Stomach smooth muscle (tissue), 2 donors: ENCODE results near the gene APELA.
"Not testable (repeated sequence)": the region's sequence is repeated elsewhere in the genome, so short reads cannot be mapped to it uniquely, and the experiment has no call there.

Experiments
- H3K27ac ChIP-seq: one replicate; pipeline ENCODE4 v1.7.0; 2013; ENCODE audit warnings: mild to moderate bottlenecking, low read length, inconsistent platforms
- H3K27me3 ChIP-seq, 2 donors: one replicate each; pipeline ENCODE4 v1.7.0; 2013; ENCODE audit warnings: low read length in 2 of 2; ENCODE audit not compliant: insufficient read depth in 2 of 2, control insufficient read depth in 1 of 2
- H3K36me3 ChIP-seq, 2 donors: one replicate each; pipeline ENCODE4 v1.7.0; 2013; ENCODE audit warnings: low read length in 2 of 2; ENCODE audit not compliant: control insufficient read depth in 2 of 2, insufficient read depth in 2 of 2
- H3K4me1 ChIP-seq: one replicate; pipeline ENCODE4 v1.7.0; 2013; ENCODE audit warnings: low read length; ENCODE audit not compliant: control insufficient read depth, insufficient read depth
- H3K4me3 ChIP-seq, 2 donors: one replicate each; pipeline ENCODE4 v1.7.0; 2013; ENCODE audit warnings: low read length in 2 of 2
- H3K9ac ChIP-seq, 2 donors: one replicate each; pipeline ENCODE4 v1.7.0; 2013; ENCODE audit warnings: low read length in 2 of 2, mild to moderate bottlenecking in 1 of 2
- H3K9me3 ChIP-seq, 2 donors: one replicate each; pipeline ENCODE4 v1.7.0; 2013; ENCODE audit warnings: low read length in 2 of 2; ENCODE audit not compliant: control insufficient read depth in 2 of 2
- donor health status: healthy.
- donor health status: Pancreatic carcinoma.

Gene APELA

GRCh38 chr4:164880489-164881262 lies 3.7 kb downstream of the APELA start:
- H3K9me3 ChIP-seq = no peaks in the 10 kb centered on the region
- no peaks in the 10 kb centered on the region for H3K4me1 ChIP-seq
- H3K27me3 ChIP-seq = no peaks in the 10 kb centered on the region
- no peak overlapping the region for H3K4me3 ChIP-seq
- H3K36me3 ChIP-seq = no peaks in the 10 kb centered on the region
- H3K9ac ChIP-seq = no peak overlapping the region
- H3K27ac ChIP-seq = no peak overlapping the region

- H3K4me3 ChIP-seq = no peak overlapping the region
- H3K9me3 ChIP-seq = no peaks in the 10 kb centered on the region
- no peak overlapping the region for H3K27ac ChIP-seq
- no peaks in the 10 kb centered on the region for H3K36me3 ChIP-seq
- no peaks in the 10 kb centered on the region for H3K4me1 ChIP-seq
- H3K27me3 ChIP-seq = no peaks in the 10 kb centered on the region
- no peak overlapping the region for H3K9ac ChIP-seq
Observed at GRCh38 chr4:164888096-164888715, 11.2 kb downstream of the APELA start.

- Histone ChIP-seq H3K9me3 (no peaks in the 10 kb centered on the region), H3K27me3 (no peaks in the 10 kb centered on the region), H3K4me1 (no peaks in the 10 kb centered on the region), H3K9ac (no peak overlapping the region), H3K36me3 (no peaks in the 10 kb centered on the region), H3K4me3 (no peak overlapping the region), H3K27ac (no peak overlapping the region)
Observed at GRCh38 chr4:164890691-164891090, 13.7 kb downstream of the APELA start.

GRCh38 chr4:164892018-164892417 lies 15.0 kb downstream of the APELA start:
- H3K4me1 ChIP-seq = no peaks in the 10 kb centered on the region
- H3K4me3 ChIP-seq = no peak overlapping the region
- H3K36me3 ChIP-seq = no peaks in the 10 kb centered on the region
- no peaks in the 10 kb centered on the region for H3K27me3 ChIP-seq
- no peaks in the 10 kb centered on the region for H3K9me3 ChIP-seq
- no peak overlapping the region for H3K9ac ChIP-seq
- no peak overlapping the region for H3K27ac ChIP-seq

- H3K27me3 ChIP-seq = no peaks in the 10 kb centered on the region
- H3K9ac ChIP-seq = no peak overlapping the region
- H3K27ac ChIP-seq = no peak overlapping the region
- no peaks in the 10 kb centered on the region for H3K9me3 ChIP-seq
- H3K4me1 ChIP-seq = no peaks in the 10 kb centered on the region
- no peaks in the 10 kb centered on the region for H3K36me3 ChIP-seq
- no peak overlapping the region for H3K4me3 ChIP-seq
Observed at GRCh38 chr4:164894702-164895101, 17.7 kb downstream of the APELA start.

GRCh38 chr4:164902608-164903007 lies 25.6 kb downstream of the APELA start:
- Histone ChIP-seq H3K4me3 (no peak overlapping the region), H3K27ac (no peak overlapping the region), H3K36me3 (no peaks in the 10 kb centered on the region), H3K4me1 (no peaks in the 10 kb centered on the region), H3K9me3 (no peaks in the 10 kb centered on the region), H3K27me3 (no peaks in the 10 kb centered on the region), H3K9ac (no peak overlapping the region)

- H3K4me3 ChIP-seq = no peak overlapping the region
- no peaks in the 10 kb centered on the region for H3K36me3 ChIP-seq
- H3K27ac ChIP-seq = no peak overlapping the region
- H3K9ac ChIP-seq = no peak overlapping the region
- H3K9me3 ChIP-seq = no peaks in the 10 kb centered on the region
- no peaks in the 10 kb centered on the region for H3K27me3 ChIP-seq
- H3K4me1 ChIP-seq = no peaks in the 10 kb centered on the region
Observed at GRCh38 chr4:164904336-164904735, 27.4 kb downstream of the APELA start.

- Histone ChIP-seq H3K27me3 (no peaks in the 10 kb centered on the region), H3K36me3 (no peaks in the 10 kb centered on the region), H3K9ac (no peak overlapping the region), H3K9me3 (no peaks in the 10 kb centered on the region), H3K27ac (no peak overlapping the region), H3K4me1 (no peaks in the 10 kb centered on the region), H3K4me3 (no peak overlapping the region)
Observed at GRCh38 chr4:164904941-164905340, 28.0 kb downstream of the APELA start.

- Histone ChIP-seq H3K9me3 (no peaks in the 10 kb centered on the region), H3K27ac (no peak overlapping the region), H3K36me3 (no peaks in the 10 kb centered on the region), H3K27me3 (no peaks in the 10 kb centered on the region), H3K4me3 (no peak overlapping the region), H3K4me1 (no peaks in the 10 kb centered on the region), H3K9ac (no peak overlapping the region)
Observed at GRCh38 chr4:164906368-164906767, 29.4 kb downstream of the APELA start.

GRCh38 chr4:164913506-164913905 lies 36.5 kb downstream of the APELA start:
- H3K4me3 ChIP-seq, H3K36me3 ChIP-seq, H3K9ac ChIP-seq, H3K9me3 ChIP-seq, H3K27me3 ChIP-seq, H3K4me1 ChIP-seq, H3K27ac ChIP-seq: not testable (repeated sequence)

- Histone ChIP-seq H3K27ac (no peak overlapping the region), H3K9me3 (peaks cover 0 to 4% of the 10 kb centered on the region in 2 donors), H3K4me3 (no peak overlapping the region), H3K36me3 (no peaks in the 10 kb centered on the region), H3K9ac (no peak overlapping the region), H3K27me3 (no peaks in the 10 kb centered on the region), H3K4me1 (no peaks in the 10 kb centered on the region)
Observed at GRCh38 chr4:164918956-164919355, 42.0 kb downstream of the APELA start.
